Spleen (tissue), 11 donors: Measurements from ENCODE around the gene CXCL6. TPM values are rescaled to one million over a fixed set of nuclear protein-coding genes. Genes with fewer than 3 reads are reported as not detected.
A peak's percentile ranks its signal among the peaks of the same experiment; 100 is the strongest.

Source experiments
- DNase-seq: peaks from one replicate; pipeline ENCODE4 v3.0.0-alpha.2; 2020
- H3K27ac ChIP-seq, 8 donors: fragments of 200-600 bp; sonication (generic) in 7 of 8; 1 replicate in 4 of 8; 2 replicates in 4 of 8; pipeline versions ENCODE4 v1.5.0 to v1.8.0; 2016 to 2021; ENCODE audit warnings: inconsistent platforms in 4 of 8, mild to moderate bottlenecking in 4 of 8, moderate library complexity in 1 of 8
- H3K27me3 ChIP-seq, 7 donors: fragments of 200-600 bp; sonication (generic) in 6 of 7; replicated peaks in 1 of 7; 1 replicate in 4 of 7; 2 replicates in 3 of 7; pipeline versions ENCODE4 v1.5.0 to v1.8.0; 2016 to 2021; ENCODE audit warnings: inconsistent platforms in 3 of 7, mild to moderate bottlenecking in 1 of 7
- H3K36me3 ChIP-seq, 6 donors: fragments of 200-600 bp; sonication (generic) in 5 of 6; 1 replicate in 4 of 6; 2 replicates in 2 of 6; pipeline versions ENCODE4 v1.5.0 to v1.8.0; 2016 to 2021; ENCODE audit warnings: inconsistent platforms in 2 of 6
- H3K4me1 ChIP-seq, 6 donors: fragments of 200-600 bp; sonication (generic) in 5 of 6; 1 replicate in 3 of 6; 2 replicates in 3 of 6; pipeline versions ENCODE4 v1.5.0 to v1.8.0; 2016 to 2021; ENCODE audit warnings: inconsistent platforms in 3 of 6
- H3K4me3 ChIP-seq, 8 donors: fragments of 200-600 bp; sonication (generic) in 7 of 8; 1 replicate in 4 of 8; 2 replicates in 4 of 8; pipeline versions ENCODE4 v1.5.0 to v1.8.0; 2016 to 2021; ENCODE audit warnings: inconsistent platforms in 4 of 8, mild to moderate bottlenecking in 4 of 8, moderate library complexity in 2 of 8
- H3K9me3 ChIP-seq, 8 donors: fragments of 200-600 bp; sonication (generic) in 7 of 8; 1 replicate in 4 of 8; 2 replicates in 4 of 8; pipeline versions ENCODE4 v1.5.0 to v1.8.0; 2016 to 2021; ENCODE audit warnings: inconsistent platforms in 4 of 8
- CTCF ChIP-seq, 11 experiments: fragments of 200-600 bp in 7 of 11; fragments of 450-650 bp in 4 of 11; sonication (generic) in 4 of 11; IDR thresholded peaks in 8 of 11; conservative IDR thresholded peaks in 3 of 11; 1 replicate in 7 of 11; 2 replicates in 4 of 11; pipeline versions ENCODE4 v1.4.0 to v1.8.0; 2016 to 2021; ENCODE audit warnings: antibody characterized with exemption in 11 of 11, inconsistent platforms in 4 of 11, mild to moderate bottlenecking in 1 of 11
- POLR2A ChIP-seq, 3 donors: fragments of 450-650 bp; IDR thresholded peaks; one replicate each; pipeline ENCODE4 v1.5.1; 2017; ENCODE audit warnings: antibody characterized with exemption in 3 of 3, mild to moderate bottlenecking in 1 of 3
- POLR2AphosphoS5 ChIP-seq, 3 donors: sonication (generic); formaldehyde crosslinking; IDR thresholded peaks; one replicate each; pipeline ENCODE4 v1.5.1; 2017; ENCODE audit warnings: antibody characterized with exemption in 3 of 3
- WGBS, 5 donors: extraction: QIAGEN DNeasy Blood & Tissue Kit in 3 of 5; methylation state at CpG; one replicate each; pipeline versions ENCODE4 v1.1.5 to v1.1.7; 2013 to 2018; 5-methylcytosine and 5-hydroxymethylcytosine counted together
- intact Hi-C: fragments of 100-400 bp; cut with DNase I; formaldehyde crosslinking; loops from one replicate; pipeline ENCODE4 v1.15.0; 2023; ENCODE audit warnings: low total_unique reads
- polyA plus RNA-seq, 3 donors: library from polyadenylated mRNA; stranded (reverse); fragments of 200-250 nt; gene quantifications; one replicate each; pipeline ENCODE4 v1.2.1, GENCODE V29; 2013
- total RNA-seq, 7 donors: library from RNA; depleted of rRNA in 3 of 7; stranded (reverse); fragments of >200 nt in 3 of 7; fragmentation: NEBNext Ultra II Directional in 4 of 7; extraction: Animal tissue kit (Norgen Biotek cat#: 25700) in 4 of 7; gene quantifications; one replicate each; pipeline versions ENCODE4 v1.1.0 to v1.2.1, GENCODE V29; 2016 to 2021
- donor health status: healthy with polysubstance abuse.
- donor health status: DM: no; HTN: no; CAD: no; lungs with moderate emphysema.
- donor health status: DM: no; HTN: no; CAD: no.
- donor health status: Bipolar disorder and iron deficiency.
- donor health status: healthy.
- donor health status: DM: no; HTN: no; CAD: no.
- donor health status: DM: yes; HTN: yes; CAD: no.

CXCL6 gene
- total and polyA plus RNA-seq, 10 donors, result 17.8 to 143 (median 62.8) TPM

GRCh38 chr4:73828956-73829355, 7.5 kb upstream of the CXCL6 start:
- intact Hi-C loops, result no loop called here
- peak overlapping the region in 3 of 8 donors; percentile 1 to 16 (median 5) for H3K27ac ChIP-seq
- H3K4me1 ChIP-seq, result no peaks in the 10 kb centered on the region
- H3K9me3 ChIP-seq, result peaks cover 0 to 8% (median 0%) of the 10 kb centered on the region in 8 donors
- H3K36me3 ChIP-seq, result no peaks in the 10 kb centered on the region
- DNase-seq, result no peak
- WGBS, 5 donors, result 25 to 38% (median 28%) methylated on average over 3 of the region's 3 CpGs
- no peak overlapping the region for H3K4me3 ChIP-seq
- TF ChIP-seq POLR2A (IDR thresholded peaks at IDR 0.05), result no peak
- no peak for TF ChIP-seq POLR2AphosphoS5 (IDR thresholded peaks at IDR 0.05)
- no peak for TF ChIP-seq CTCF (IDR thresholded peaks at IDR 0.05 in 8 of 11, conservative IDR thresholded peaks at IDR 0.05 in 3 of 11)
- no peaks in the 10 kb centered on the region for H3K27me3 ChIP-seq

GRCh38 chr4:73831569-73831968, 4.9 kb upstream of the CXCL6 start:
- peaks cover 0 to 10% (median 0%) of the 10 kb centered on the region in 8 donors for H3K9me3 ChIP-seq
- no peak overlapping the region for H3K4me3 ChIP-seq
- intact Hi-C loops, result no loop called here
- H3K36me3 ChIP-seq, result no peaks in the 10 kb centered on the region
- H3K27ac ChIP-seq, result no peak overlapping the region
- no peak for DNase-seq
- 60 to 83% (median 73%) methylated on average over 2 of the region's 2 CpGs for WGBS, 5 donors
- H3K4me1 ChIP-seq, result peaks cover 0 to 5% (median 0%) of the 10 kb centered on the region in 6 donors
- TF ChIP-seq POLR2A (IDR thresholded peaks at IDR 0.05) (no peak), CTCF (IDR thresholded peaks at IDR 0.05 in 8 of 11, conservative IDR thresholded peaks at IDR 0.05 in 3 of 11) (no peak), POLR2AphosphoS5 (IDR thresholded peaks at IDR 0.05) (no peak)
- H3K27me3 ChIP-seq, result peaks cover 0 to 5% (median 0%) of the 10 kb centered on the region in 7 donors

- DNase-seq, result no peak
- Histone ChIP-seq H3K27ac (peak overlapping the region in 3 of 8 donors; percentile 49 to 58 (median 51)), H3K9me3 (peaks cover 0 to 3% (median 0%) of the 10 kb centered on the region in 8 donors), H3K4me1 (peaks cover 0 to 8% (median 0%) of the 10 kb centered on the region in 6 donors), H3K36me3 (no peaks in the 10 kb centered on the region), H3K27me3 (peaks cover 0 to 17% (median 0%) of the 10 kb centered on the region in 7 donors), H3K4me3 (no peak overlapping the region)
- TF ChIP-seq CTCF (IDR thresholded peaks at IDR 0.05 in 8 of 11, conservative IDR thresholded peaks at IDR 0.05 in 3 of 11), result no peak
- no peak for TF ChIP-seq POLR2A (IDR thresholded peaks at IDR 0.05)
- no peak for TF ChIP-seq POLR2AphosphoS5 (IDR thresholded peaks at IDR 0.05)
- WGBS, 5 donors, result 45 to 84% (median 76%) methylated on average over 1 of the region's 1 CpG
- intact Hi-C loops, result no loop called here
Measured at GRCh38 chr4:73832651-73833237, 3.7 kb upstream of the CXCL6 start.

- H3K27ac ChIP-seq, result peak overlapping the region in 6 of 8 donors; percentile 7 to 91 (median 34)
- H3K27me3 ChIP-seq, result peaks cover 0 to 19% (median 0%) of the 10 kb centered on the region in 7 donors
- intact Hi-C loops, result no loop called here
- DNase-seq, result no peak
- peak overlapping the region in 5 of 8 donors; percentile 26 to 67 (median 39) for H3K4me3 ChIP-seq
- no peaks in the 10 kb centered on the region for H3K36me3 ChIP-seq
- TF ChIP-seq POLR2A (IDR thresholded peaks at IDR 0.05) (no peak), POLR2AphosphoS5 (IDR thresholded peaks at IDR 0.05) (no peak), CTCF (IDR thresholded peaks at IDR 0.05 in 8 of 11, conservative IDR thresholded peaks at IDR 0.05 in 3 of 11) (no peak)
- H3K4me1 ChIP-seq, result peaks cover 0 to 10% (median 2%) of the 10 kb centered on the region in 6 donors
- WGBS, 5 donors, result 70 to 82% (median 74%) methylated on average over 5 of the region's 5 CpGs
- peaks cover 0 to 3% (median 0%) of the 10 kb centered on the region in 8 donors for H3K9me3 ChIP-seq
Measured at GRCh38 chr4:73839071-73839470, 2.6 kb downstream of the CXCL6 start.
